ENCODE measurements around the gene CCDC71L. TPM values are rescaled to one million over a fixed set of nuclear protein-coding genes. Genes with fewer than 3 reads are reported as not detected.

Gene CCDC71L
- polyA plus RNA-seq, 3 donors = 2.9 to 5.1 (median 3.5) TPM

GRCh38 chr7:106653488-106653887 is 7.5 kb downstream of the CCDC71L start:
- H3K4me1 Mint-ChIP-seq = peaks cover 8% of the 10 kb centered on the region
- Histone ChIP-seq H4K20me1 (ENCODE audit: insufficient read depth, low read length) (no peaks in the 10 kb centered on the region), H2AFZ (ENCODE audit: insufficient read depth, low read depth, low read length, poor library complexity, severe bottlenecking) (no peak overlapping the region), H3K9ac (ENCODE audit: insufficient read depth, low read length, poor library complexity, severe bottlenecking) (no peak overlapping the region), H3K27ac (ENCODE audit: low read depth in 1 of 2, low read length in 2 of 2) (no peak overlapping the region), H3K4me1 (ENCODE audit: control insufficient read depth in 1 of 2, insufficient read depth in 2 of 2, low read length in 2 of 2) (peaks cover 3 to 8% of the 10 kb centered on the region in 2 donors), H3K9me3 (replicated peaks in 1 of 2; ENCODE audit: control insufficient read depth in 1 of 2, insufficient read depth in 1 of 2, low read length in 2 of 2) (no peaks in the 10 kb centered on the region), H3K27me3 (ENCODE audit: control insufficient read depth in 2 of 2, insufficient read depth in 2 of 2, low read length in 2 of 2) (no peaks in the 10 kb centered on the region), H3K4me3 (replicated peaks in 1 of 3; ENCODE audit: low read depth in 2 of 3, low read length in 3 of 3) (no peak overlapping the region), H3K79me2 (ENCODE audit: insufficient read depth, low read length) (no peaks in the 10 kb centered on the region), H3K36me3 (replicated peaks in 1 of 2; ENCODE audit: control insufficient read depth in 1 of 2, insufficient read depth in 2 of 2, low read length in 2 of 2) (no peaks in the 10 kb centered on the region), H3K4me2 (replicated peaks; ENCODE audit: extremely low read depth, low read length, poor library complexity, severe bottlenecking) (no peak overlapping the region)
- TF ChIP-seq CTCF (IDR thresholded peaks at IDR 0.05) = no peak
- intact Hi-C loops (cut with micrococcal nuclease) = loop anchor here (10.0 kb wide), 2 partner anchors 109 to 211 kb away; partner anchors contain the start of gene PIK3CG (in 1 of the 2)
- WGBS (ENCODE audit: insufficient coverage) = 100% methylated on average over 1 of the region's 2 CpGs
- peaks cover 2 to 5% (median 3%) of the 10 kb centered on the region in 7 donors for H3K9me3 Mint-ChIP-seq
- DNase-seq = no peak
- H3K27ac Mint-ChIP-seq = no peak overlapping the region
- H3K27me3 Mint-ChIP-seq (ENCODE audit: low read depth in 3 of 3) = peaks cover 0 to 2% (median 2%) of the 10 kb centered on the region in 3 donors
- H3K36me3 Mint-ChIP-seq = no peaks in the 10 kb centered on the region
- H3K4me3 Mint-ChIP-seq = no peak overlapping the region

GRCh38 chr7:106652909-106653308 is 8.0 kb downstream of the CCDC71L start:
- H3K36me3 Mint-ChIP-seq = no peaks in the 10 kb centered on the region
- no peak overlapping the region for H3K4me3 ChIP-seq (replicated peaks in 1 of 3; ENCODE audit: low read depth in 2 of 3, low read length in 3 of 3)
- intact Hi-C loops (cut with micrococcal nuclease) = loop anchor here (10.0 kb wide), 2 partner anchors 108 to 212 kb away; partner anchors contain the start of gene PIK3CG (in 1 of the 2)

More at GRCh38 chr7:106652909-106653308, 8.0 kb downstream of the CCDC71L start:
- no peak overlapping the region for H3K4me3 Mint-ChIP-seq
- Histone ChIP-seq H3K4me1 (ENCODE audit: control insufficient read depth in 1 of 2, insufficient read depth in 2 of 2, low read length in 2 of 2) (peaks cover 3 to 7% of the 10 kb centered on the region in 2 donors), H3K27me3 (ENCODE audit: control insufficient read depth in 2 of 2, insufficient read depth in 2 of 2, low read length in 2 of 2) (no peaks in the 10 kb centered on the region), H3K9me3 (replicated peaks in 1 of 2; ENCODE audit: control insufficient read depth in 1 of 2, insufficient read depth in 1 of 2, low read length in 2 of 2) (no peaks in the 10 kb centered on the region), H4K20me1 (ENCODE audit: insufficient read depth, low read length) (no peaks in the 10 kb centered on the region), H3K9ac (ENCODE audit: insufficient read depth, low read length, poor library complexity, severe bottlenecking) (no peak overlapping the region), H3K27ac (ENCODE audit: low read depth in 1 of 2, low read length in 2 of 2) (no peak overlapping the region), H2AFZ (ENCODE audit: insufficient read depth, low read depth, low read length, poor library complexity, severe bottlenecking) (no peak overlapping the region), H3K36me3 (replicated peaks in 1 of 2; ENCODE audit: control insufficient read depth in 1 of 2, insufficient read depth in 2 of 2, low read length in 2 of 2) (no peaks in the 10 kb centered on the region), H3K4me2 (replicated peaks; ENCODE audit: extremely low read depth, low read length, poor library complexity, severe bottlenecking) (no peak overlapping the region), H3K79me2 (ENCODE audit: insufficient read depth, low read length) (no peaks in the 10 kb centered on the region)
- no peak for TF ChIP-seq CTCF (IDR thresholded peaks at IDR 0.05)
- H3K4me1 Mint-ChIP-seq = peaks cover 8% of the 10 kb centered on the region
- H3K27me3 Mint-ChIP-seq (ENCODE audit: low read depth in 3 of 3) = peaks cover 0 to 2% (median 2%) of the 10 kb centered on the region in 3 donors
- peaks cover 2 to 5% (median 3%) of the 10 kb centered on the region in 7 donors for H3K9me3 Mint-ChIP-seq
- no peak for DNase-seq
- no peak overlapping the region for H3K27ac Mint-ChIP-seq
- WGBS (ENCODE audit: insufficient coverage) = no CpG with 5 or more reads among the region's 2 CpGs
